ENCODE results near the gene SEPTIN10. TPM values are rescaled to one million over a fixed set of nuclear protein-coding genes. Genes with fewer than 3 reads are reported as not detected.

SEPTIN10 gene
- total and polyA plus RNA-seq, 7 donors, result 20.6 to 39.8 (median 32.3) TPM

DNA sequence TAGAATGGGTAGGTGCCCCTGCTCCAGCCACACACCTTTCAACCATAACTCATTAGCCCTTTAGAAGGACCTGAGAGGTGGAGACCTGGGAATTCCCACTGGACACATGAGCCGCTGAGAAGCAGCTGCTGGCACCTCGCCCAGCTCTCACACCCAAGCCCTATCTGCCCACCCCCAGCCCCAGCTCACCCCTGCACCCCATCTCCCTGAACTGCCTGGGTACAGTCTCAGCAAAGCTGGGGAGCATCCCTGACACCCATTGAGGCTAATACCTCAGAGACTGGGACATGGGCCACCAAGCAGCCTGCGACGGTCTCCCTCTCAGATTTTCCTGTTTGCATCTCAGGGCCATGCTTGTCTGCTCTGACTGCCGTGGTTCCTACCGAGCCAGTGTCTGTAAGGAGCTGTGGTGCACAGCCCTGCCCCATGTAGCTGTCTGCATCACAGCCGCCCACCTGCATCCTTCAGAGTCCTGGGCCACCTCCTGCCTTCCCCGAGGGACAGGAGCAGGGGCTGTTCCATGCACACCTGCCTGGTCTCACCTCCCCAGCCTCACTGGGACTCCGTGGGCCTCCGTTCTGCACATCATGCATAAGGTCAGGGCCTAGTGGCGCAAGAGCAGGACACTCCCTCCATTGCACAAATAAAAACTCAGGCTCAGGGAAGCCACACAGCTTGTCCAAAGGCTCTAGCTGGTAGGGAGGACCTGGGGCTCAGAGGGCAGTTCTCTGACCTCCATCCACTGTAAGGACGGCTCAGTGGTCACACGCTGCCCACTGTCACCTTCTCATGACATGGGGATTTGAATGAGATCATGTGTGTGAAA is 90.0 kb downstream of the SEPTIN10 start:
- DNase-seq (no peak), ATAC-seq (no peak)
- no peaks in the 10 kb centered on the region for H3K36me3 ChIP-seq (ENCODE audit: insufficient read depth in 1 of 2, low read depth in 1 of 2)
- TF ChIP-seq, protein P1, sequence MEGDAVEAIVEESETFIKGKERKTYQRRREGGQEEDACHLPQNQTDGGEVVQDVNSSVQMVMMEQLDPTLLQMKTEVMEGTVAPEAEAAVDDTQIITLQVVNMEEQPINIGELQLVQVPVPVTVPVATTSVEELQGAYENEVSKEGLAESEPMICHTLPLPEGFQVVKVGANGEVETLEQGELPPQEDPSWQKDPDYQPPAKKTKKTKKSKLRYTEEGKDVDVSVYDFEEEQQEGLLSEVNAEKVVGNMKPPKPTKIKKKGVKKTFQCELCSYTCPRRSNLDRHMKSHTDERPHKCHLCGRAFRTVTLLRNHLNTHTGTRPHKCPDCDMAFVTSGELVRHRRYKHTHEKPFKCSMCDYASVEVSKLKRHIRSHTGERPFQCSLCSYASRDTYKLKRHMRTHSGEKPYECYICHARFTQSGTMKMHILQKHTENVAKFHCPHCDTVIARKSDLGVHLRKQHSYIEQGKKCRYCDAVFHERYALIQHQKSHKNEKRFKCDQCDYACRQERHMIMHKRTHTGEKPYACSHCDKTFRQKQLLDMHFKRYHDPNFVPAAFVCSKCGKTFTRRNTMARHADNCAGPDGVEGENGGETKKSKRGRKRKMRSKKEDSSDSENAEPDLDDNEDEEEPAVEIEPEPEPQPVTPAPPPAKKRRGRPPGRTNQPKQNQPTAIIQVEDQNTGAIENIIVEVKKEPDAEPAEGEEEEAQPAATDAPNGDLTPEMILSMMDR (IDR thresholded peaks at IDR 0.05), result no peak
- peaks cover 4% of the 10 kb centered on the region for H3K4me1 ChIP-seq
- no peak overlapping the region for H3K27ac ChIP-seq
- H3K27me3 ChIP-seq (ENCODE audit: insufficient read depth in 3 of 3, low read length in 2 of 3), result no peaks in the 10 kb centered on the region
- H3K4me3 ChIP-seq, result no peak overlapping the region
- WGBS, 3 donors, result 77 to 82% (median 81%) methylated on average over 13 of the region's 13 CpGs
- H3K9me3 ChIP-seq, result no peaks in the 10 kb centered on the region
- intact Hi-C loops (cut with DNase I), result no loop called here

DNA sequence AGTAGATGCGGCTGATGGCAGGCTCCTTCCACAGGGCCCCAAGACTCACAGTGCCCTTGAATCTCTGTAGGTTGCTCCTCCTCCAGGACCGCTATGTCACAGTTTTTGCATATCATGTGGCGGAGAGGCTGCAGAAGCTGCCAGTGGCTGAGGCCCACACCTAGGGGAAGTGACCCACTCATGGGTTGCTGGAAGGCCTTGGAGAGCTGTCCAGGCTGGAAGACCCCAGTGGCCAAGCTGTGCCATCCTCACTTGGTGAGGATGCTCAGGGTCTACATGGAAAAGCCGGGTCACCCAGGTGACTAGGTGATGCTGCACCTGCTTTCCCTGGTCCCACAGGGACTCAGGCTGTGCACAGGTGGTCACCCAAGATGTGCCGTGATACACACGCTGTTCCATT is 90.6 kb downstream of the SEPTIN10 start:
- no peaks in the 10 kb centered on the region for H3K36me3 ChIP-seq (ENCODE audit: insufficient read depth in 1 of 2, low read depth in 1 of 2)
- no peak for ATAC-seq
- WGBS, 3 donors, result 79 to 80% (median 80%) methylated on average over 6 of the region's 6 CpGs
- no peak overlapping the region for H3K4me3 ChIP-seq
- no peak overlapping the region for H3K27ac ChIP-seq
- TF ChIP-seq, protein P1 (IDR thresholded peaks at IDR 0.05), result no peak
- no peaks in the 10 kb centered on the region for H3K9me3 ChIP-seq
- no peak for DNase-seq
- H3K27me3 ChIP-seq (ENCODE audit: insufficient read depth in 3 of 3, low read length in 2 of 3), result no peaks in the 10 kb centered on the region
- H3K4me1 ChIP-seq, result peaks cover 4% of the 10 kb centered on the region
- intact Hi-C loops (cut with DNase I), result no loop called here

DNA sequence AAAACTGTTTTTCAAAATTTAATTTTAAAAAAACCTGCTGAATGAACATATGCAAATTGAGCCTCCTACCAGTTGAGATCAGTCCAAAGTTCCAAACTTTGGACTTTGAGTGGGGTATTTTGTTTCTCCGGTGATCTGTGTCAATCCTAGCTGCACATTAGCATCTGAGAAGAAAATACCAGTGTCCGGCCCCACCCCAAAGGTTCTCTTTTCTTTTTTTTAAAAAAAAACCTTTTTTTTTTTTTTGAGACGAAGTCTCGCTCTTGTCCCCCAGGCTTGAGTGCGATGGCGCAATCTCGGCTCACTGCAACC is 91.7 kb downstream of the SEPTIN10 start:
- Histone ChIP-seq H3K4me1 (peaks cover 4% of the 10 kb centered on the region), H3K36me3 (ENCODE audit: insufficient read depth in 1 of 2, low read depth in 1 of 2) (no peaks in the 10 kb centered on the region), H3K27ac (no peak overlapping the region), H3K9me3 (no peaks in the 10 kb centered on the region), H3K4me3 (no peak overlapping the region), H3K27me3 (ENCODE audit: insufficient read depth in 3 of 3, low read length in 2 of 3) (no peaks in the 10 kb centered on the region)
- intact Hi-C loops (cut with DNase I), result no loop called here
- DNase-seq, result no peak
- WGBS, 3 donors, result 88 to 92% (median 91%) methylated on average over 7 of the region's 7 CpGs
- TF ChIP-seq, protein P1 (IDR thresholded peaks at IDR 0.05), result no peak
- no peak for ATAC-seq

DNA sequence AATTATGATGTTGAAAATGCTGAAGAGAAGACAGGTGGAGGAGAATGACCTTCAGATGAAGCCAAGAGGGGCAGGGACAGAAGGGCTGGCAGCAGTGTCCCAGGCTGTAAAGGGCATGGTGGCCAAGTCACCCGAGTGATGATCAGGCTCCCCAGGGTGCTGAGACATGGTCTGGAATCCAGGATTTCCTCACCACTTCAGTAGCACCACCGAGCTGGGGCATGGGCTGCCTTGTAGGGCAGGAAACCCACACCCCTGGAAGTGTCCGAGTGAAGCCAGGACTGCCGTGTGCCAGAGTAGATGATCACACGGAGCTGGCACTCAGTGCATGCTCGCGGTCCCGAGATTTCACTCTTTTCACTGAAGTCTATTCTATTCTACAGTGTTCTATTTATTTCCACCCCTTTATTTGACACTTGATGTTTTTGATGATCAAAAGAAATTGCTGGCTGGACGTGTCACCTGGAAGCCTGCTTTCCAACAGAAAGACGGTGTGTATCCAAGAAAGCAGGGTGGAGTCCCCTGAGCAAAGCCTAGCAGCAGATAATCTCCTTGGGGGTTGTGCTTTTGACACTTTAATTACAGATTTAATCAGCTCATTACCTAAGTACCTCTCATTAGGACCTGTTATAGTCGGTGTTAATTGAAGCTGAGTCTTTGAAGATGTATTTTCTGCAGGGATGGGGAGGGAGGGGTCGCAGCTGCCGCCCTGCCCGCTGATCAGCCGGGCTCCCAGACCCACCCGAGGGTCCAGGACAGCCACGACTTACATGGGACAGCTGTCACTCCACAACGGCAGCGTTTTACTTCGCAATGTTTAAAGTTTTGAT is 92.3 kb downstream of the SEPTIN10 start:
- WGBS, 3 donors, result 34 to 41% (median 38%) methylated on average over 20 of the region's 20 CpGs
- intact Hi-C loops (cut with DNase I), result no loop called here
- Histone ChIP-seq H3K27me3 (ENCODE audit: insufficient read depth in 3 of 3, low read length in 2 of 3) (no peaks in the 10 kb centered on the region), H3K36me3 (ENCODE audit: insufficient read depth in 1 of 2, low read depth in 1 of 2) (no peaks in the 10 kb centered on the region), H3K4me3 (peak overlapping the region; percentile 34), H3K27ac (no peak overlapping the region), H3K9me3 (no peaks in the 10 kb centered on the region), H3K4me1 (peaks cover 4% of the 10 kb centered on the region)
- TF ChIP-seq, protein P1 (IDR thresholded peaks at IDR 0.05), result no peak
- DNase-seq (no peak), ATAC-seq (peak in 3 of 4 donors; percentile 64 to 69 (median 64))
